RCC 7860 (cell line): ENCODE measurements around the gene MMP17.
A peak's percentile ranks its signal among the peaks of the same experiment; 100 is the strongest.

Experiments
- DNase-seq: peaks from one replicate; pipeline ENCODE4 v3.0.0-alpha.2; 2015; ENCODE audit warnings: low spot score
- FAIRE-seq: peaks from 2 replicates; lab custom pipeline; 2012; peaks lifted over from hg19 to GRCh38; lab: Jason Lieb, UNC

The MMP17 gene

GRCh38 chr12:131827961-131828534, at the start of gene MMP17:
TSS of gene MMP17 (plus strand) at chr12:131828393. CDS start at chr12:131828495, 102 bp downstream.
- no peak for DNase-seq
- FAIRE-seq, result no peak

- FAIRE-seq, result no peak
- no peak for DNase-seq
Observed at GRCh38 chr12:131779027-131779426, 49.2 kb upstream of the MMP17 start.

GRCh38 chr12:131782061-131782460, 46.1 kb upstream of the MMP17 start:
- DNase-seq, result no peak
- no peak for FAIRE-seq

- FAIRE-seq, result no peak
Observed at GRCh38 chr12:131783915-131784541, 44.2 kb upstream of the MMP17 start.

GRCh38 chr12:131784909-131785762, 43.1 kb upstream of the MMP17 start:
- DNase-seq (no peak), FAIRE-seq (no peak)

More at GRCh38 chr12:131783915-131784541, 44.2 kb upstream of the MMP17 start:
- DNase-seq, result peak; percentile 46

GRCh38 chr12:131785763-131786330, 42.3 kb upstream of the MMP17 start:
- no peak for DNase-seq
- FAIRE-seq, result no peak

GRCh38 chr12:131786331-131786730, 41.9 kb upstream of the MMP17 start:
- DNase-seq (no peak), FAIRE-seq (no peak)

GRCh38 chr12:131787143-131787660, 41.0 kb upstream of the MMP17 start:
- FAIRE-seq (no peak), DNase-seq (no peak)

GRCh38 chr12:131788070-131788469, 40.1 kb upstream of the MMP17 start:
- no peak for FAIRE-seq
- DNase-seq, result no peak

GRCh38 chr12:131789638-131790037, 38.6 kb upstream of the MMP17 start:
- DNase-seq (no peak), FAIRE-seq (no peak)

GRCh38 chr12:131793243-131794022, 34.8 kb upstream of the MMP17 start:
- DNase-seq (no peak), FAIRE-seq (no peak)

GRCh38 chr12:131794061-131794460, 34.1 kb upstream of the MMP17 start:
- DNase-seq (no peak), FAIRE-seq (no peak)

- DNase-seq (no peak), FAIRE-seq (no peak)
Observed at GRCh38 chr12:131794573-131794972, 33.6 kb upstream of the MMP17 start.

GRCh38 chr12:131795064-131795463, 33.1 kb upstream of the MMP17 start:
- no peak for DNase-seq
- no peak for FAIRE-seq

GRCh38 chr12:131795690-131796410, 32.3 kb upstream of the MMP17 start:
- FAIRE-seq, result no peak
- no peak for DNase-seq

- DNase-seq (no peak), FAIRE-seq (no peak)
Observed at GRCh38 chr12:131796411-131796736, 31.8 kb upstream of the MMP17 start.

- DNase-seq (no peak), FAIRE-seq (no peak)
Observed at GRCh38 chr12:131796754-131797587, 31.2 kb upstream of the MMP17 start.

GRCh38 chr12:131797588-131797934, 30.6 kb upstream of the MMP17 start:
- DNase-seq (no peak), FAIRE-seq (no peak)

- DNase-seq, result no peak
- FAIRE-seq, result no peak
Observed at GRCh38 chr12:131799195-131799594, 29.0 kb upstream of the MMP17 start.
